OCI-LY7 (cell line): Measurements from ENCODE around the gene RPL31. TPM values are rescaled to one million over a fixed set of nuclear protein-coding genes. Genes with fewer than 3 reads are reported as not detected.

ENCODE experiments used
- BruUV-seq: library from RNA; stranded (reverse); fragments of 400-500 nt; replicated peaks from 2 replicates; lab custom pipeline; 2021; lab: Mats Ljungman, UMichigan
- CTCF ChIA-PET: fragments of 300-600 bp; sonication (Branson Sonifier 250); formaldehyde crosslinking; loops from one replicate; lab custom pipeline; 2022; ENCODE audit warnings: antibody characterized with exemption; ENCODE audit not compliant: unreplicated experiment; lab: Charles Lee
- POLR2A ChIA-PET: fragments of 300-600 bp; sonication (Branson Sonifier 250); formaldehyde crosslinking; loops from one replicate; lab custom pipeline; 2022; ENCODE audit warnings: antibody characterized with exemption; lab: Charles Lee
- DNase-seq: peaks from one replicate; pipeline ENCODE4 v3.0.0-alpha.2; 2015; ENCODE audit warnings: low spot score
- H2AFZ ChIP-seq: fragments of 200-600 bp; sonication (generic), shearing (Covaris generic); 2 replicates; pipeline ENCODE4 v1.6.1; 2014; ENCODE audit warnings: mild to moderate bottlenecking, antibody characterized with exemption, low read length, moderate library complexity
- H3K27ac ChIP-seq: fragments of 200-600 bp; sonication (generic); 2 replicates; pipeline ENCODE4 v1.5.1; 2014; ENCODE audit warnings: mixed run types, low read depth, mild to moderate bottlenecking, moderate library complexity, low read length, inconsistent platforms; ENCODE audit not compliant: poor library complexity, severe bottlenecking
- H3K36me3 ChIP-seq: fragments of 200-600 bp; sonication (generic); 2 replicates; pipeline ENCODE4 v1.6.1; 2014; ENCODE audit warnings: mild to moderate bottlenecking, antibody characterized with exemption, low read length, moderate library complexity, mixed read lengths; ENCODE audit not compliant: insufficient read depth
- H3K4me1 ChIP-seq: fragments of 200-600 bp; sonication (generic); 2 replicates; pipeline ENCODE4 v1.5.1; 2014; ENCODE audit warnings: mild to moderate bottlenecking, low read length; ENCODE audit not compliant: insufficient read depth, poor library complexity, severe bottlenecking
- H3K4me2 ChIP-seq: fragments of 200-600 bp; sonication (generic); 2 replicates; pipeline ENCODE4 v1.6.1; 2014; ENCODE audit warnings: mild to moderate bottlenecking, low read length
- H3K4me3 ChIP-seq: fragments of 200-600 bp; sonication (generic); 2 replicates; pipeline ENCODE4 v1.5.1; 2014; ENCODE audit warnings: mild to moderate bottlenecking, low read depth, low read length; ENCODE audit not compliant: poor library complexity, severe bottlenecking
- H3K79me2 ChIP-seq: fragments of 200-600 bp; sonication (generic); 2 replicates; pipeline ENCODE4 v1.6.1; 2016; ENCODE audit warnings: low read depth, mild to moderate bottlenecking, low read length, moderate library complexity, mixed read lengths; ENCODE audit not compliant: insufficient read depth
- H3K9me2 ChIP-seq: fragments of 200-600 bp; sonication (generic); 2 replicates; pipeline ENCODE4 v1.6.1; 2016; ENCODE audit warnings: mild to moderate bottlenecking, low read length, mixed read lengths; ENCODE audit not compliant: insufficient read depth
- H3K9me3 ChIP-seq: fragments of 200-600 bp; sonication (generic); 2 replicates; pipeline ENCODE4 v1.6.1; 2014; ENCODE audit warnings: mild to moderate bottlenecking, mixed run types, low read length, mixed read lengths
- H4K20me1 ChIP-seq: fragments of 200-600 bp; sonication (generic); 2 replicates; pipeline ENCODE4 v1.6.1; 2014; ENCODE audit warnings: mild to moderate bottlenecking, antibody characterized with exemption, low read length, moderate library complexity, mixed read lengths; ENCODE audit not compliant: insufficient read depth
- EZH2phosphoT487 ChIP-seq: fragments of 200-600 bp; sonication (generic); IDR thresholded peaks from 2 replicates; pipeline ENCODE4 v1.6.1; 2018; ENCODE audit warnings: low read depth, borderline replicate concordance, mild to moderate bottlenecking, mixed run types, antibody characterized with exemption, low read length, moderate library complexity, mixed read lengths
- intact Hi-C: fragments of 100-400 bp; cut with micrococcal nuclease; formaldehyde crosslinking; loops from one replicate; pipeline ENCODE4 v1.10.0; 2022; ENCODE audit not compliant: unreplicated experiment
- total RNA-seq, 2 experiments: library from RNA; depleted of rRNA in 1 of 2; stranded (reverse); fragments of >200 nt in 1 of 2; shearing (Covaris generic) in 1 of 2; gene quantifications; 2 replicates each; pipeline ENCODE4 v1.2.3, GENCODE V29; 2014 to 2022
- TF ChIP-seq, protein P1 (sequence below): fragments of 200-600 bp; sonication (generic); conservative IDR thresholded peaks from 2 replicates; pipeline ENCODE4 v1.5.1; 2014; ENCODE audit warnings: mild to moderate bottlenecking, antibody characterized with exemption, low read length, moderate library complexity, mixed read lengths

The RPL31 gene
- total RNA-seq, 2 experiments from 2014 or later, result 1,348 to 1,991 TPM

DNA sequence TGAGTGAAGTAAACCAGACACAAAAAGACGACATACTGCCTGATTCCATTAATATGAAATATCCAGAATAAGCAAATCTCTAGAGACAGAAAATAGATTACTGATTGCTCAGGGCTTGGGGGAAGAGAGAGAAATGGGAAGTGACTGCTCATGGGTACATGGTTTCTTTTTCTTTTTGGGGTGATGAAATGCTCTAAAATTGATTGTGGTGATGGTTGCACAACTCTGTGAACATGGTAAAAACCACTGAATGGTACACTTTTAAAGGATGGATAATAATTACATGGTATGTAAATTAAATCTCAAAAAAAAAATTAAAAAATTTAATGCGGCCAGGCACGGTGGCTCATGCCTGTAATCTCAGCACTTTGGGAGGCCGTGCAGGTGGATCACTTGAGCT is 39.3 kb downstream of the RPL31 start:
- H2AFZ ChIP-seq, result no peak overlapping the region
- no peak overlapping the region for H3K27ac ChIP-seq
- no peaks in the 10 kb centered on the region for H4K20me1 ChIP-seq
- H3K4me3 ChIP-seq, result no peak overlapping the region
- H3K4me2 ChIP-seq, result no peak overlapping the region
- ChIA-PET POLR2A (no interaction called here), CTCF (no interaction called here)
- intact Hi-C loops, result loop anchor here (10.0 kb wide), 1 partner anchor 1083 kb away; no protein-coding TSS in a partner anchor
- no TSS peak for BruUV-seq
- H3K36me3 ChIP-seq, result no peaks in the 10 kb centered on the region
- H3K4me1 ChIP-seq, result no peaks in the 10 kb centered on the region
- H3K79me2 ChIP-seq, result no peaks in the 10 kb centered on the region
- H3K9me3 ChIP-seq, result no peaks in the 10 kb centered on the region
- TF ChIP-seq, protein P1, sequence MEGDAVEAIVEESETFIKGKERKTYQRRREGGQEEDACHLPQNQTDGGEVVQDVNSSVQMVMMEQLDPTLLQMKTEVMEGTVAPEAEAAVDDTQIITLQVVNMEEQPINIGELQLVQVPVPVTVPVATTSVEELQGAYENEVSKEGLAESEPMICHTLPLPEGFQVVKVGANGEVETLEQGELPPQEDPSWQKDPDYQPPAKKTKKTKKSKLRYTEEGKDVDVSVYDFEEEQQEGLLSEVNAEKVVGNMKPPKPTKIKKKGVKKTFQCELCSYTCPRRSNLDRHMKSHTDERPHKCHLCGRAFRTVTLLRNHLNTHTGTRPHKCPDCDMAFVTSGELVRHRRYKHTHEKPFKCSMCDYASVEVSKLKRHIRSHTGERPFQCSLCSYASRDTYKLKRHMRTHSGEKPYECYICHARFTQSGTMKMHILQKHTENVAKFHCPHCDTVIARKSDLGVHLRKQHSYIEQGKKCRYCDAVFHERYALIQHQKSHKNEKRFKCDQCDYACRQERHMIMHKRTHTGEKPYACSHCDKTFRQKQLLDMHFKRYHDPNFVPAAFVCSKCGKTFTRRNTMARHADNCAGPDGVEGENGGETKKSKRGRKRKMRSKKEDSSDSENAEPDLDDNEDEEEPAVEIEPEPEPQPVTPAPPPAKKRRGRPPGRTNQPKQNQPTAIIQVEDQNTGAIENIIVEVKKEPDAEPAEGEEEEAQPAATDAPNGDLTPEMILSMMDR, result no peak
- no peak for TF ChIP-seq EZH2phosphoT487
- H3K9me2 ChIP-seq, result no peaks in the 10 kb centered on the region
- no peak for DNase-seq

DNA sequence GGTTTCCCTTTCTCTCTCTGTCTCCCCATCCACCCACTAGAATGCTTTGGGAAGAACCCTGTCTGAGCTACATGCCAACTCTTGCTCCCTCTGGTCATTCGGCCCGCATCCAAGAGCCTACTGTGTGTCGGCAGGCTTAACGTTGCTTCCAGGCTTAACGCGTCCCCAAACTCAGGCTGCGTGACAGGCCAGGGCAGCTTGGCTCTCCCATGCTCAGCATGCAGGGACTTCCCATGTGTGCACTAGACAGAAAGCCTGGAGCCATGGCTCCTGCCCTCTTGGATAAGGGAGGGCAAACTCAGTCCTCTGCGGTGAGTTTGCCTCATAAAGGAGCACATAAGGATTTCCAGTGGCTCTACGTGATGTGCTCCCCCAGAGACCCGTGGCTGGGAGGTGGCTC is 43.2 kb downstream of the RPL31 start:
- ChIA-PET POLR2A (interaction anchor here (0.7 kb wide), 1 partner anchor 391 kb away, joined by 3 read pairs; no protein-coding TSS in a partner anchor), CTCF (no interaction called here)
- H3K4me2 ChIP-seq, result no peak overlapping the region
- H3K9me3 ChIP-seq, result no peaks in the 10 kb centered on the region
- H3K79me2 ChIP-seq, result no peaks in the 10 kb centered on the region
- TF ChIP-seq EZH2phosphoT487, result no peak
- TF ChIP-seq, protein P1, result no peak
- H4K20me1 ChIP-seq, result no peaks in the 10 kb centered on the region
- no peak for DNase-seq
- no peak overlapping the region for H3K4me3 ChIP-seq
- H3K4me1 ChIP-seq, result no peaks in the 10 kb centered on the region
- H2AFZ ChIP-seq, result no peak overlapping the region
- H3K27ac ChIP-seq, result no peak overlapping the region
- intact Hi-C loops, result loop anchor here (10.0 kb wide), 1 partner anchor 1079 kb away; no protein-coding TSS in a partner anchor
- no peaks in the 10 kb centered on the region for H3K36me3 ChIP-seq
- BruUV-seq, result no TSS peak
- H3K9me2 ChIP-seq, result no peaks in the 10 kb centered on the region

DNA sequence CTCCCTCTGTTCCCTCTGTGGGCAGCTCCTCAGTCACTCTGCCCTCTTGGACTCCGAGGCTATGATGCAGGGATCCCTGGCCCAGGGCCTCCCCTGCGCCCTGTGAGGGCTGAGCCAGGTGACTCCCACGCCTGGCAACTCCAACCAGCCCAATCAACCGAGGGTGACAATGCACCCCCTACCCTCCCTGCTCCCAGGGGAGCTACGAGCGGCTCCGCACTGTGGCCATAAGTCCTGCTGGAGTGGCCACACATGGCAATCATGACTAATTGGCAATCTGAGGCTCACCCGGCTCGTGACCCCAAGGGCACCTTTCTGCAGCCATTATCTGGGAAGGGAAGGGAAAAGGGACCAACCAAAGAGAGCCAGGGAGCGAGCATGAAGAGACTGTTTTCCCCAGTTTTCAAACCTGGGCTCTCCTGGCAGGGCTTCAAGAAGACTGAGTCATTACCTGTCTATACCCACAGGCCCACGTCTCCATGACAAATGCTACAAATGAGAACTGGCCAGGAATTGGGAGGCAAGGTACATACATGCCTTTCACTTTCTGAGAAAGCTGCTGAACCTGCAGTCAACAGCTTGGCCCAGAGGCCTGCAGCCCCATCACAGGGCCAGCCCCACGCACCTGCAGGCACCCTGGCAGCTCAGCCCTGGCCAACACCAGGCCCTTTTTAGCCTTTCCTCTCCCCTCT is 45.1 kb downstream of the RPL31 start:
- H3K36me3 ChIP-seq, result no peaks in the 10 kb centered on the region
- TF ChIP-seq EZH2phosphoT487, result no peak
- TF ChIP-seq, protein P1, result no peak
- CTCF ChIA-PET, result no interaction called here
- no peaks in the 10 kb centered on the region for H3K4me1 ChIP-seq
- POLR2A ChIA-PET, result no interaction called here
- no peaks in the 10 kb centered on the region for H3K9me3 ChIP-seq
- no peak overlapping the region for H2AFZ ChIP-seq
- H3K79me2 ChIP-seq, result no peaks in the 10 kb centered on the region
- no peaks in the 10 kb centered on the region for H4K20me1 ChIP-seq
- no TSS peak for BruUV-seq
- H3K4me3 ChIP-seq, result no peak overlapping the region
- intact Hi-C loops, result loop anchor here (10.0 kb wide), 1 partner anchor 1078 kb away; no protein-coding TSS in a partner anchor
- no peak for DNase-seq
- H3K9me2 ChIP-seq, result no peaks in the 10 kb centered on the region
- no peak overlapping the region for H3K27ac ChIP-seq
- H3K4me2 ChIP-seq, result no peak overlapping the region
